ENCODE measurements around the gene ARL14EPL.
A peak's percentile ranks its signal among the peaks of the same experiment; 100 is the strongest.
"Not testable (repeated sequence)": the region's sequence is repeated elsewhere in the genome, so short reads cannot be mapped to it uniquely, and the experiment has no call there.

ARL14EPL gene

DNA sequence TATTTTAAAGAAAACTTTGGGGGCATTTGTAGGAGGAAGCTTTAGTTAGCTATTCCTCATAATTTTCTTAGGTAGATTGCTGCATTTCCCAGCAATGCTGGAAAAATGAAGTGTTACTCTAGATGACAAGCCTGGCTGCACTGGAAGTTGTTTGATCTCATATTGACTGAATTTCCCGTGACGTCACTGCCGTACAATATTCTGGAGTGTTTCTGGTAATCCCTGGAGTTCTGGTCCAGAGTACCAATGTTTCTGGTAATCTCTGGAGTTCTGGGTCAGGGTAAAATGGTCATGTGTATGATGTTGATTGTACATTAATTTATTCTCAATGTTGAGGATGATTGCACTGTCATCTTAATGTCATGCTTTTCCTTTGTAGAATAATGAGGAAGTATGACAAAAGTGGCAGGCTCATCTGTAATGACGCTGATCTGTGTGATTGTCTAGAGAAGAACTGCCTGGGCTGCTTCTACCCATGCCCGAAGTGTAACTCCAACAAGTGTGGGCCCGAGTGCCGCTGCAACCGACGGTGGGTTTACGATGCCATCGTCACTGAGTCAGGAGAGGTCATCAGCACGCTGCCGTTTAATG lies 26.2 kb downstream of the ARL14EPL start:
- DNase-seq = no peak

GRCh38 chr5:116062352-116062751 lies 30.1 kb downstream of the ARL14EPL start:
- no peak for DNase-seq

GRCh38 chr5:116063950-116064349 lies 31.7 kb downstream of the ARL14EPL start:
- no peak for DNase-seq

- DNase-seq = peak; percentile 45
Observed at GRCh38 chr5:116068028-116068632, 35.9 kb downstream of the ARL14EPL start.

GRCh38 chr5:116071211-116071610 lies 38.9 kb downstream of the ARL14EPL start:
- DNase-seq = no peak

DNA sequence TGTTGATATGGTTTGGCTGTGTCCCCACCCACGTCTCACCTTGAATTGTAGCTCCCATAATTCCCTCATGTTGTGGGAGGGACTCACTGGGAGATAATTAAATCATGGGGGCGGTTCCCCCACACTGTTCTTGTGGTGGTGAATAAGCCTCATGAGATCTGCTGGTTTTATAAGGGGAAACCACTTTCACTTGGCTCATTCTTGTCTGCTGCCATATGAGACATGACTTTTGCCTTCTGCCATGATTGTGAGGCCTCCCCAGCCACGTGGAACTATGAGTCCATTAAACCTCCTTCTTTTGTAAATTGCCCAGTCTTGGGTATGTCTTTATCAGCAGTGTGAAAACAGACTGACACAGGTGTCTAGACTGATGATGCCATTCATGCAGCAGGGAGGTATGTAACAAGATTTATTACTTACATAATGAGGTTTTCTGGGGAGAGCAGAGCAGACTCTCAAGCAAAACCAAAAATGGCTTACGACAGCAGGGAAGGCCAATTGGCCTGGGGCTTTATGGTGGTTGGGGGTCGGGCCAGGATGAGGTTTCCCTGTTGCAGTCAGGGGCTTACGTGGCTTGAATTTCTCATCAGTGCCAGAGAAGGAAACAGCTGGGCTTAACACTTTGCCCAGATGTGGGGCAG lies 43.0 kb downstream of the ARL14EPL start:
- DNase-seq = no peak

DNA sequence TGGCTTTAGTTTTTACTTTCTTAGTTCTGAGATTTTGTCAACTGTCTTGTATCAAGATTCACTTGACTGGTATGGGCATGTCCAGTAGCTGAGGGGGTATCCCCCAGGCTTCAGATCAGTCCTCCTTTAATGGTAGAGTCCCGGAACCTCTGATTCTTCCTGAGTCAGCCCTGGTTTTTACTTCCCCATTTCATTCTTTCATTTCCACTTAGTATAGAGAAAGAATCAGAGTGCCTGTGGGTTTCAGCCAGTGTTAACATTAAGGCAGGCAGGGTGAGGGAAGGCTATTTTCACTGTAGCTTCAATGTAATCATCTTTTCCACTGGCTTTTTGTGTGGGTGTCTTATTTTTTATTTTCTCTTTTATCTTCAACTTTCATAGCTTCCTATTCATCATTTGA lies 44.2 kb downstream of the ARL14EPL start:
- DNase-seq = no peak

- DNase-seq = no peak
Observed at GRCh38 chr5:116078199-116078598, 45.9 kb downstream of the ARL14EPL start.

- peak; percentile 54 for DNase-seq
Observed at GRCh38 chr5:116084287-116084691, 52.0 kb downstream of the ARL14EPL start.

DNA sequence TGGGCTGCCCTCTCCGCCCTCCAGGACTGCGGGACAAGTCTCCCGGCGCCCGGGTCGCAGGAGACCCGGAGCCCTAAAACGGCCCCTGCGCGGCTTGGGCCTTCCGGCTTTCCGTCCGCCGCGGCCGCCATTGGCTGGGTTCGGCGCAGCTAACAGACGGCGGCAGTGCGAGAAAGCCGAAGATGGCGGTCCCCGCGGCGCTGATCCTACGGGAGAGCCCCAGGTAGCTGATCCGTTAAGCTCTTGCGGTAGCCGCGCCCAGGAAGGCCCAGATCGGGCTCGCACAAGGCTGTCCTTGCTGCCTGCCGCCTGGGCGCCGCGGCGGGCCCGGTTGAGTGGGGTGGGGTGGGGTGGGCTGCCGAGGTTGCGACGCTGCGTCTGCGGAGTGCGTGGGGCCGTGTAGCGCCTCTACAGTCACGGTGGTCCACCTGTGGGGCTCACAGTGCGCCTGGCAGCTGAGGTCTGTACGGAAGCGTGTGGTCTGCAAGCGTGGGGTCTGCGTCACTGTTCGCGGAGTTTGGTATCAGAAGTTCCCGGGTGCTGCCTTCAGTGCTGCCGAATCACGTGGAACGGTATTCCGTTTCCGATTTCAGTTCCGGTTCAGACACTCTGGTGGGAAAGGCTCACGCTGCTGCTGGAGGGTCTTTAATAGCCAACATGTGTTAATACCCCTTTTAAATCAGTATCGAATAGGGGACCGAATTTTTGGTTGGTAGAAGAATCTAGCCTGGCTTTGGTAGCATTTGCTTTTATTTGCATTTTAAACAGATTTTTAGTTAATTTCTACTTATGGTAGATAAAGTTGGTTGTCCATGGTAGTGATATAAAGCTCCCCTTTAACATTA lies 52.8 kb downstream of the ARL14EPL start, which contains the start of gene COMMD10:
Gene COMMD10 (plus strand): TSS at position 155 of the 845 bp plus-strand sequence.
- DNase-seq = peak; percentile 74

GRCh38 chr5:116086309-116086708 lies 54.0 kb downstream of the ARL14EPL start:
- not testable (repeated sequence) for DNase-seq

DNA sequence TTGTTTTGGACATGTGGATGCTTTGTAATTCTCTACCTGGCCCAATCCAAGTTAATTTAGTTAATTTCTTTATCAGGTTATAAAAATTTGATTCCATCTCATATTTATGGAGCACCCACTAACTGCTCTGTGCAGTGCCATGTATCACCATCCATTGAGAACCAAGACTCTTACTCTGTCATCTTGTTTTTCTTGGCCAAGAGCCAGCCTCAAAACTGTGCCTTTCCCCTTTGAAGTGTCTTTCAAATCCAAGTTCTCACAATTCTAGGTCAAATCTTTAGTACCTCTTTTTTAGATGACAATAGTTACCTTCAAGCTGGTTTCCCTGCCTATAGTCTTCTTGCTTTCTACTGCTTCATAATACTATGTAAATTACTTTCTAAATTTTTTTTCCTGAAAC lies 55.8 kb downstream of the ARL14EPL start:
- DNase-seq = no peak

DNA sequence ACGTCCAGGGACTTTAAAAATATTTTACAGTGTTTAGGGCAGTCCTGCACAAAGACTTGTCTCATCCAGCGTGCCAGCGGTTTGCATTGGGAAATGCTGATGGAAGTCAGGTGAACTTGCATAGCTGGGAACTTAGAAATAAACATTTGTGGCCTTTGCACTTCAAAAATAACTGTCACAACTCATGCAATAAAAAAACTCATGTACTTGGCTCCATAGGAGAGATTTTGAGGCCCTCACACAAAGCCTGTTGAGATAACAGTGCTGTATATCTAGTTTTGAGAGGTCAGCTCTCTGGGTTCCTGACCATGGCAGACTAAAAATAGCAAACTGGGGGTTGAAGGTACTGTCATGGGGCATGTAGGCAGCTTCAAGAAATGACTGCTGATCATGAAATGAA lies 58.0 kb downstream of the ARL14EPL start:
- DNase-seq = no peak

DNA sequence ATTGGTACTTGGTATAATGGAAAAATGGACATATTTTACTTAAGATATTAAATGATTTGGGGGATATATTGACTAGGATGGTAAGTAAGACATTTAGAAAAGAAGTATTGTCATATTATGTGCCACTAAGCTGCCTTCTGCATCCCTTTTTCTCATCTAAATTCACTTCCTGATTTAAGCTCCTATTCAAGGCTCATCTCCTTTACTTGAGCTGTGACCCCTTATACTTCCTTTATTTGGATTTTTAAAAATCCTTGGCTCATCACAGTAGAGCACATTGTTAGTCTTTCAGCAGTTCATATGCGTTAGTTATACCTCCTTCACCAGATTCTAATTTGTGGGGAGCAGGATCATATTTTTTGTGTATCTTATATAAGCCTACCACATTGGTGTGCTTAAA lies 59.1 kb downstream of the ARL14EPL start:
- DNase-seq = no peak

GRCh38 chr5:116097301-116097700 lies 65.0 kb downstream of the ARL14EPL start:
- DNase-seq = no peak

- no peak for DNase-seq
Observed at GRCh38 chr5:116098998-116099397, 66.7 kb downstream of the ARL14EPL start.

GRCh38 chr5:116104941-116105340 lies 72.7 kb downstream of the ARL14EPL start:
- DNase-seq = not testable (repeated sequence)
